NT2/D1 (cell line): Measurements from ENCODE around the gene ZBTB8OS.
A peak's percentile ranks its signal among the peaks of the same experiment; 100 is the strongest.

Experiments
- DNase-seq: peaks from one replicate; pipeline ENCODE4 v3.0.0-alpha.2; 2011; ENCODE audit warnings: low read depth, low spot score
- H3K27me3 ChIP-seq: 2 replicates; pipeline ENCODE4 v1.6.0; 2011; ENCODE audit warnings: mild to moderate bottlenecking; ENCODE audit not compliant: insufficient read length, insufficient read depth
- H3K36me3 ChIP-seq: 2 replicates; pipeline ENCODE4 v1.6.1; 2011; ENCODE audit warnings: mild to moderate bottlenecking, low read length, mixed read lengths; ENCODE audit not compliant: insufficient read depth, insufficient read length
- H3K4me1 ChIP-seq: 2 replicates; pipeline ENCODE4 v1.5.1; 2011; ENCODE audit not compliant: insufficient read depth, insufficient read length
- H3K4me3 ChIP-seq: 2 replicates; pipeline ENCODE4 v1.5.1; 2011; ENCODE audit warnings: low read depth; ENCODE audit not compliant: insufficient read length
- H3K9ac ChIP-seq: 2 replicates; pipeline ENCODE4 v1.6.0; 2011; ENCODE audit warnings: low read depth; ENCODE audit not compliant: insufficient read length
- H3K9me3 ChIP-seq: 2 replicates; pipeline ENCODE4 v1.5.1; 2011; ENCODE audit warnings: mild to moderate bottlenecking, low read length; ENCODE audit not compliant: insufficient read depth
- SUZ12 ChIP-seq: IDR thresholded peaks from 2 replicates; pipeline ENCODE4 v1.6.1; 2011; ENCODE audit not compliant: insufficient read length, insufficient read depth; ENCODE audit errors: extremely low read depth
- YY1 ChIP-seq: IDR thresholded peaks from 2 replicates; pipeline ENCODE4 v1.6.1; 2011; ENCODE audit not compliant: insufficient read length, insufficient read depth
- ZNF274 ChIP-seq: IDR thresholded peaks from 2 replicates; pipeline ENCODE4 v1.6.1; 2011; ENCODE audit warnings: mild to moderate bottlenecking, low read depth, low read length

The ZBTB8OS gene

DNA sequence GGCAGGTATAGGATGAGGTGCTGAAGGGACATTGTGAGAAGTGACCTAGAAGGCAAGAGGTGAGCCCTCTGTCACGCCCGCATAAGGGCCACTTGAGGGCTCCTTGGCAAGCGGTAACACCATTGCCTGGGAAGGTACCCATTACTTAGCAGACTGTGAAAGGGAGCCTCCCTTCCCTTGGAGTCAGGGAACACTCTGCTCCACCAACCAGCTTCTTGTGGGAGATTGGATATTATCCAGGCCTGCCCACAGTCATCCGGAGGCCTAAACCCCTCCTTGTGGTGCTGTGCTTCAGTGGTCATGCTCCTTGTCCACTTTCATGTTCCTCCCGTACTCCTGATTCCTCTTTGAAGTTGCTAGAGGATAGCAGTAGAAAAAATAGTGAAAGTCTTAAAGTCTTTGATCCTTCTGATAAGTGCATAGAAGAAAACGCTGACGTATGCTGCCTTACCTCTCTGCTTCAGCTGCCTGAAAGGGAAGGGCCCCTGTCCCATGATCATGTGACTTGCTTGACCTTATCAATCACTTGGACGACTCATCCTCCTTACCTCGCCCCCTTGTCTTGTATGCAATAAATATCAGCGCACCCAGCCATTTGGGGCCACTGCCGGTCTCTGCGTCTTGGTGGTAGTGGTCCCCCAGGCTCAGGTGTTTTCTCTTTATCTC, 16.7 kb upstream of the ZBTB8OS start:
- peaks cover 94% of the 10 kb centered on the region for H3K36me3 ChIP-seq
- no peak overlapping the region for H3K9ac ChIP-seq
- no peak for DNase-seq
- no peaks in the 10 kb centered on the region for H3K9me3 ChIP-seq
- no peak overlapping the region for H3K4me3 ChIP-seq
- H3K4me1 ChIP-seq: no peaks in the 10 kb centered on the region
- H3K27me3 ChIP-seq: no peaks in the 10 kb centered on the region
- TF ChIP-seq SUZ12 (no peak), YY1 (no peak), ZNF274 (no peak)

DNA sequence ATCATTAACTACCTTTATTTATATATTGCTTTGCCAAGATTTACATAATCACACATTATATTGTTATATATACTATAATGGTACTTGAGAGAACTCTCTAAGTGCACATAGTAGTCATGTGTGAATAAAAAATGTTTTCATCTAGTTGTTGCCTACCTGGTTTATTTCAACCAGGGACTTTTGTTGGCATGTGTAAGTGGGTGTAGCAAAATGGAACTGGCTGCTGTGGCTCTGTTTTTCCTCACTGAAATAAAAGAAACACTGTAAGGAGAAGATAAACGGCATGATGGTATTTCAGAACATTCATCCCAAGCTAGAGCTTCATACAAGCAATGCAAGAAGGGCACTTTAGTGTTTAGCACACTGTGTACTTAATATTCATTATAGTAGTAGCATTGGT, 15.6 kb upstream of the ZBTB8OS start:
- Histone ChIP-seq H3K27me3 (no peaks in the 10 kb centered on the region), H3K9me3 (no peaks in the 10 kb centered on the region), H3K4me3 (no peak overlapping the region), H3K4me1 (no peaks in the 10 kb centered on the region), H3K9ac (no peak overlapping the region), H3K36me3 (peaks cover 93% of the 10 kb centered on the region)
- no peak for TF ChIP-seq YY1
- no peak for TF ChIP-seq ZNF274
- TF ChIP-seq SUZ12: no peak
- no peak for DNase-seq

DNA sequence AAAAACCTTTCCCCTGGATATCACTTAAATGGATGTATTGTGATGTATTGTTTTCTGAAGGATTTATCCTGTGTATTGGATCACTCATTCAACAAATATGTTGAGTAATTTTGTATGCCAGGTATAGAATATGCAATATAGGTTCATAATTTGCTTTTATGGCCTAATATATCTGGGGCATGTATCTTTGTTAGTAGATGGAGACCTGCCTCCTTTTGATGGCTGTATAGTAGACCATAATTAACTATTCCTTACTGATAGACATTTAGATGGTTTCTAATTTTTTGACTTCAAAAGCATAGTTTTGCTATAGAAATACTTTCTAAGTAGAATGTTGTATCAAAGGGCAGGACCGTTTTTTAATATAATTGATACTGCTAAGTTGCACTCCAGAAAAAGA, 9.2 kb upstream of the ZBTB8OS start:
- Histone ChIP-seq H3K4me3 (no peak overlapping the region), H3K9me3 (no peaks in the 10 kb centered on the region), H3K36me3 (peaks cover 96% of the 10 kb centered on the region), H3K4me1 (peaks cover 3% of the 10 kb centered on the region), H3K9ac (no peak overlapping the region), H3K27me3 (no peaks in the 10 kb centered on the region)
- DNase-seq: no peak
- no peak for TF ChIP-seq ZNF274

DNA sequence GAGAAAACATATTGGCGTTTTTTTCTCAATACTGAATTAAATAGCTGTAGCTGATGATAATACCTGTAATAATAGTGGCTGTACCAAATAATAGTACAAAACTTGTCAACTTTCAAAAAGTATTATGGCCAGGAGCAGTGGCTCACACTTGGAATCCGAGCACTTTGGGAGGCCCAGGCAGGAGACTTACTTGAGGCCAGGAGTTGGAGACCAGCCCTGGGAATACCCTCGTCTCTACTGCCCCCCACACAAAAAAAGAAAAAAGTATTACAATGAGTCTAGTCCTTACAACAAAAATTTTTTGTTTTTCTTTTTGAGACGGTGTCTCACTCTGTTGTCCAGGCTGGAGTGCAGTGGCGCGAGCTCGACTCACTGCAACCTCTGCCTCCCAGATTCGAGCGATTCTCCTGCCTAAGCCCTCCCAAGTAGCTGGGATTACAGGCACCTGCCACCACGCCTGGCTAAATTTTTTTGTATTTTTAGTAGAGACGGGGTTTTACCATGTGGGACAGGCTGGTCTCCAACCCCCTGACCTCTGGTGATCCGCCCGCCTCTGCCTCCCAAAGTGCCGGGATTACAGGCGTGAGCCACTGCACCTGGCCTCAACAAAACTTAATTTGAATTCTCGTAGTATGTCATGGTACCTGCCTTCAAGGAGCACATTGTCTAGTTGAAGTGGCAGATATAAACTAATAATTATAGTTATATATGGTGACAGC, 2.1 kb upstream of the ZBTB8OS start:
- no peaks in the 10 kb centered on the region for H3K27me3 ChIP-seq
- peak overlapping the region; percentile 95 for H3K9ac ChIP-seq
- no peaks in the 10 kb centered on the region for H3K9me3 ChIP-seq
- H3K4me3 ChIP-seq: peak overlapping the region; percentile 96
- H3K4me1 ChIP-seq: peaks cover 3% of the 10 kb centered on the region
- TF ChIP-seq SUZ12: no peak
- no peak for TF ChIP-seq ZNF274
- TF ChIP-seq YY1: no peak
- no peak for DNase-seq
- peaks cover 61% of the 10 kb centered on the region for H3K36me3 ChIP-seq

DNA sequence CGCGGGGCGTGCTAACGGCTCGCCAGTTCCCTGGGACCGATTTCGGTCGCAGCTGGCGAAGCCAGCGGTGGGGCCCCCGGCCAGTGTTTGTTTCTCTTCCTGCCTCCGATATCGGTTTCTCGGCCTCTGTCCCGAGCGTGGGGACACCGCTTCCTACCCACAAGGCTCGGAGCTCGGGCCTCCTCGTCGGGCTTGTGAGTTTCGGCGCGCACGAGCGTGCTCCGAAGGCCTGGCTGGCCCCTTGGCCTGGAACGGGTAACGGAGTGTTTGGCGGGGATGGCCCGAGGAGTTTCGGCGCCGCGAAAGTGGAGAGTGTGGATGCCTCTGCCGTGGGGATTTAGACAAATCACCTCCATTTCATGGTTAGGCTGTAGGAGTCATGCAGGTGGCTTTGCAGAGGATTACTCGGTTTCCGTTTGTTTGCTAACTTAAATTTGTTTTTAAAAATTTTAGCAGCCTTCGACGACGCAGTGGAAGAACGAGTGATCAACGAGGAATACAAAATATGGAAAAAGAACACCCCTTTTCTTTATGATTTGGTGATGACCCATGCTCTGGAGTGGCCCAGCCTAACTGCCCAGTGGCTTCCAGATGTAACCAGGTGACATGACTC, 1.2 kb upstream of the ZBTB8OS start:
- TF ChIP-seq YY1 (no peak), ZNF274 (no peak), SUZ12 (no peak)
- no peaks in the 10 kb centered on the region for H3K27me3 ChIP-seq
- peak overlapping the region; percentile 96 for H3K4me3 ChIP-seq
- H3K4me1 ChIP-seq: peaks cover 3% of the 10 kb centered on the region
- H3K9ac ChIP-seq: peak overlapping the region; percentile 95
- H3K9me3 ChIP-seq: no peaks in the 10 kb centered on the region
- DNase-seq: peak; percentile 32
- H3K36me3 ChIP-seq: peaks cover 55% of the 10 kb centered on the region

DNA sequence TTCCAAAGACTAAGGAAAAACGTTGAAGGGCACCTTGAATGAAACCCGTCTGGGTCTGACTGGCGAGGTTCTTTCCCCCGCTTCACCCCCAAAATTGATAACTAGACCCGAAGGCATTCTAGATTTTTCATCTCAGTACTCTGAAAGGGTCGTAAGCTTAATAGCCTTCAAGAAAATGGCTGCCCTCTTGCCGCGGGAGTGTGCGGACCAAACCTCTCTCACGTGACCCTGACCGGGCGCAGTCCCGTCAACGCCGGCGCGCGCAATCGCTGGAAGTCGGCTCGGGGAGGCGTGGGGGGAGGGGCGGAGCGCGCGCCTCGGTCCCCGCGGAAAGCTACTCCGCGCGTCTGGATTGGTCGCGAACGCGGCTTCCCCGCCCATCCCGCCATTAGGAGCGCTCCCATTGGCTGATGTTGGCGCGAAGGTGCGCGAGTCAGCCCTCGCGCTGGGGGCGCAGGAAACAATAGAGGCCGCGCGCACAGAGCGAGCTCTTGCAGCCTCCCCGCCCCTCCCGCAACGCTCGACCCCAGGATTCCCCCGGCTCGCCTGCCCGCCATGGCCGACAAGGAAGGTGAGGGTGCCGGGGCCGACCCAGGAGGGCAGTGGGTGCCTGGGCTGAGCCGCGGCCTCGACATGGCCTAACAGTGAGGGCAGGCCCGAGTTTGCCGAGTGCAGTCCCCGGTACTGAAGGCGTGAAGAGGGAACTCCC, 556 bp upstream of the ZBTB8OS start, which contains the start of gene RBBP4:
TSS of gene RBBP4 (plus strand) at position 457 of the 709 bp plus-strand sequence. CDS start at position 556, 99 bp downstream.
- H3K4me3 ChIP-seq: peak within 1 kb of the TSS; percentile 96
- H3K9me3 ChIP-seq: no peaks in the 10 kb centered on the region
- H3K27me3 ChIP-seq: no peaks in the 10 kb centered on the region
- H3K4me1 ChIP-seq: peaks cover 3% of the 10 kb centered on the region
- DNase-seq: peak; percentile 99
- peak within 1 kb of the TSS; percentile 95 for H3K9ac ChIP-seq
- peaks cover 52% of the 10 kb centered on the region for H3K36me3 ChIP-seq
- TF ChIP-seq YY1: peak; percentile 66
- TF ChIP-seq ZNF274: no peak
- no peak for TF ChIP-seq SUZ12
